ENCODE results near the gene KIF1B. TPM values are rescaled to one million over a fixed set of nuclear protein-coding genes. Genes with fewer than 3 reads are reported as not detected.

Gene KIF1B
- polyA plus RNA-seq, 1 of the 3 experiments (the other 2 are of a cell fraction): 6.8 TPM

- Histone ChIP-seq H3K9me2 (no peaks in the 10 kb centered on the region), H2AFZ (ENCODE audit: low read depth) (peak overlapping the region; percentile 89), H3K4me2 (peak overlapping the region; percentile 90), H3K79me2 (ENCODE audit: insufficient read depth) (peaks cover 41% of the 10 kb centered on the region), H3K27ac (ENCODE audit: low read depth in 2 of 2, low read length in 1 of 2) (peak overlapping the region; percentile 67 to 79), H3K9me3 (no peaks in the 10 kb centered on the region), H4K20me1 (ENCODE audit: insufficient read depth) (peaks cover 6% of the 10 kb centered on the region; the same call in 1 of the 2 replicates), H3F3A (replicated peaks; ENCODE audit: insufficient read depth) (peaks cover 13% of the 10 kb centered on the region), H3K36me3 (replicated peaks in 1 of 2; ENCODE audit: control insufficient read depth in 1 of 2, insufficient read depth in 2 of 2, low read length in 1 of 2) (peaks cover 4 to 26% of the 10 kb centered on the region in 2 experiments), H3K27me3 (ENCODE audit: insufficient read depth) (no peaks in the 10 kb centered on the region), H3K9ac (peak overlapping the region; percentile 66), H3K4me1 (ENCODE audit: control insufficient read depth in 1 of 2, insufficient read depth in 2 of 2, low read depth in 1 of 2, low read length in 1 of 2) (peaks cover 8 to 19% of the 10 kb centered on the region in 2 experiments; a peak in 3 of 4 replicates), H3K4me3 (ENCODE audit: low read depth in 2 of 2, low read length in 1 of 2) (peak overlapping the region; percentile 74 to 96)
- TF ChIP-seq NFIC (IDR thresholded peaks at IDR 0.05; ENCODE audit: borderline replicate concordance): no peak
- TF ChIP-seq CHD2 (IDR thresholded peaks at IDR 0.05; ENCODE audit: low read length, partially characterized antibody): no peak
- TF ChIP-seq MXI1 (IDR thresholded peaks at IDR 0.05; ENCODE audit: low read depth, low read length): no peak
- TF ChIP-seq TCF12 (IDR thresholded peaks at IDR 0.05): no peak
- DNase-seq: no peak
- WGBS (ENCODE audit: low lambda C conversion rate): 3% methylated on average over 4 of the region's 34 CpGs
- ChIA-PET POLR2A (interaction anchor here (1.0 to 1.5 kb wide), 4 partner anchors 11 to 188 kb away, joined by 3 to 9 read pairs (median 4); partner anchors contain the start of gene KIF1B), CTCF (interaction anchor here (0.6 to 4.2 kb wide), 4 partner anchors 11 to 1081 kb away, joined by 3 to 18 read pairs (median 10); partner anchors contain the start of genes CENPS and DISP3)
These were observed 187.9 kb downstream of the KIF1B start for GRCh38 chr1:10398278-10398733.

DNA sequence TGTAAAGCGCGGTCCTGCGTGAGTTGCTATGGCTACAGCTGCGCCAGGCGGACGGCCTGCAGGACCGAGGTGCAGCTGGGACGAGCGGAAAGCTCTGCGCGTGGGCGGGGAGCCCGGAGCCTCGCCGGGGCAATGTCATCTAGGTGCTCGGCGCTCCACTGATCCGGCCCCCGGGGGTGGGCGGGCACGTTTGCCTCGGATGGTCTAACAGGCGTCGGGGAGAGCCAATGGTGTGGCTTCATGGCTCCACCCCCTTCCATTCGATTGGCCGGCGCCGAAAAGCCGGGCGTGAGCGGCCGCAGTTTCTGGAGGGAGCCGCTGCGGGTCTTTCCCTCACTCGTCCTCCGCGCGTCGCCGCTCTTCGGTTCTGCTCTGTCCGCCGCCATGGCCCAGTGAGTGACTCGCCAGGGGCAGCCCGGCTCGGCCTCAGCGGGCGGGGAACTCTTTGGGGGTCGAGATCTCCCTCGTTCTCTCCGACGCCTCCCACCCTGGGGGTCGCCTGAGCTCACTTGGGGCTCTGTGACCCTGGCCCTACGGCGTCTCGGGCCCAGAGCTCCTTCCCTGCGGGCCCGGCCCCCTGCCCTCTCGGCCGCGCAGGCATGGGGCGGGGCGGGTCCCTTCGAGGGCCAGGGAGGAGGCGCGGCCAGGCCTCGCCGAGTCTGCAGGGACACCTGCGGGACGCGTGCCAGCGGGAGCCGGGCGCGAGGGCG, 188.5 kb downstream of the KIF1B start, which contains the start of gene PGD:
PGD (plus strand) TSS at position 331 of the 710 bp plus-strand sequence; CDS start at position 385, 54 bp downstream.
- Histone ChIP-seq H3K9me2 (no peaks in the 10 kb centered on the region), H3K27ac (ENCODE audit: low read depth in 2 of 2, low read length in 1 of 2) (peak within 1 kb of the TSS; percentile 85 to 88), H3K4me1 (ENCODE audit: control insufficient read depth in 1 of 2, insufficient read depth in 2 of 2, low read depth in 1 of 2, low read length in 1 of 2) (peaks cover 8 to 25% of the 10 kb centered on the region in 2 experiments; a peak in 3 of 4 replicates), H4K20me1 (ENCODE audit: insufficient read depth) (peaks cover 6% of the 10 kb centered on the region; the same call in 1 of the 2 replicates), H3K4me2 (peak within 1 kb of the TSS; percentile 90), H3F3A (replicated peaks; ENCODE audit: insufficient read depth) (peaks cover 13% of the 10 kb centered on the region), H3K79me2 (ENCODE audit: insufficient read depth) (peaks cover 41% of the 10 kb centered on the region), H3K9ac (peak within 1 kb of the TSS; percentile 91), H3K36me3 (replicated peaks in 1 of 2; ENCODE audit: control insufficient read depth in 1 of 2, insufficient read depth in 2 of 2, low read length in 1 of 2) (peaks cover 8 to 30% of the 10 kb centered on the region in 2 experiments), H3K27me3 (ENCODE audit: insufficient read depth) (no peaks in the 10 kb centered on the region), H3K4me3 (ENCODE audit: low read depth in 2 of 2, low read length in 1 of 2) (peak within 1 kb of the TSS; percentile 74 to 96), H2AFZ (ENCODE audit: low read depth) (peak within 1 kb of the TSS; percentile 89), H3K9me3 (no peaks in the 10 kb centered on the region)
- CTCF ChIA-PET: interaction anchor here (0.6 to 4.2 kb wide), 9 partner anchors 12 to 1080 kb away, joined by 3 to 18 read pairs (median 3); partner anchors contain the start of genes CENPS and DISP3
- WGBS (ENCODE audit: low lambda C conversion rate): 0% methylated on average over 6 of the region's 76 CpGs
- POLR2A ChIA-PET: interaction anchor here (0.6 to 1.5 kb wide), 8 partner anchors 11 to 894 kb away, joined by 3 to 9 read pairs (median 4); partner anchors contain the start of gene KIF1B
- DNase-seq: peak; percentile 100
- TF ChIP-seq SMC3 (IDR thresholded peaks at IDR 0.05; ENCODE audit: low read depth, low read length) (no peak), RAD21 (IDR thresholded peaks at IDR 0.05; ENCODE audit: low read length) (no peak), TEAD4 (IDR thresholded peaks at IDR 0.05; ENCODE audit: borderline replicate concordance, insufficient read depth) (no peak), FOSL2 (IDR thresholded peaks at IDR 0.05; ENCODE audit: borderline replicate concordance, low read depth) (no peak), JUND (IDR thresholded peaks at IDR 0.05) (no peak), EZH2phosphoT487 (IDR thresholded peaks at IDR 0.05; ENCODE audit: borderline replicate concordance, low read depth) (no peak), ELF1 (IDR thresholded peaks at IDR 0.05) (0 out of 2 replicates have a peak, but pooled peaks have one; percentile 48), FOXM1 (IDR thresholded peaks at IDR 0.05; ENCODE audit: low read depth) (no peak), NFIC (IDR thresholded peaks at IDR 0.05; ENCODE audit: borderline replicate concordance) (no peak; the same call in 1 of the 2 replicates), RCOR1 (IDR thresholded peaks at IDR 0.05; ENCODE audit: low read length) (no peak), FOXJ3 (CRISPR knock-in tag; IDR thresholded peaks at IDR 0.05) (no peak), TCF12 (IDR thresholded peaks at IDR 0.05) (peak; percentile 32; the same call in 1 of the 2 replicates), NRF1 (IDR thresholded peaks at IDR 0.05; ENCODE audit: low read depth, low read length) (peak; percentile 66), CHD2 (IDR thresholded peaks at IDR 0.05; ENCODE audit: low read length, partially characterized antibody) (peak; percentile 87), MEF2A (IDR thresholded peaks at IDR 0.05; ENCODE audit: borderline replicate concordance, low read depth) (no peak), POLR2AphosphoS5 (IDR thresholded peaks at IDR 0.05; ENCODE audit: low read depth, low read length) (peak; percentile 94)
- TF ChIP-seq, protein P1, sequence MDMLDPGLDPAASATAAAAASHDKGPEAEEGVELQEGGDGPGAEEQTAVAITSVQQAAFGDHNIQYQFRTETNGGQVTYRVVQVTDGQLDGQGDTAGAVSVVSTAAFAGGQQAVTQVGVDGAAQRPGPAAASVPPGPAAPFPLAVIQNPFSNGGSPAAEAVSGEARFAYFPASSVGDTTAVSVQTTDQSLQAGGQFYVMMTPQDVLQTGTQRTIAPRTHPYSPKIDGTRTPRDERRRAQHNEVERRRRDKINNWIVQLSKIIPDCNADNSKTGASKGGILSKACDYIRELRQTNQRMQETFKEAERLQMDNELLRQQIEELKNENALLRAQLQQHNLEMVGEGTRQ (IDR thresholded peaks at IDR 0.05; ENCODE audit: borderline replicate concordance, low read depth, low read length): no peak
- TF ChIP-seq, protein P2, sequence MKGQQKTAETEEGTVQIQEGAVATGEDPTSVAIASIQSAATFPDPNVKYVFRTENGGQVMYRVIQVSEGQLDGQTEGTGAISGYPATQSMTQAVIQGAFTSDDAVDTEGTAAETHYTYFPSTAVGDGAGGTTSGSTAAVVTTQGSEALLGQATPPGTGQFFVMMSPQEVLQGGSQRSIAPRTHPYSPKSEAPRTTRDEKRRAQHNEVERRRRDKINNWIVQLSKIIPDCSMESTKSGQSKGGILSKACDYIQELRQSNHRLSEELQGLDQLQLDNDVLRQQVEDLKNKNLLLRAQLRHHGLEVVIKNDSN (IDR thresholded peaks at IDR 0.05; ENCODE audit: borderline replicate concordance, low read depth): no peak
- TF ChIP-seq, protein P3, sequence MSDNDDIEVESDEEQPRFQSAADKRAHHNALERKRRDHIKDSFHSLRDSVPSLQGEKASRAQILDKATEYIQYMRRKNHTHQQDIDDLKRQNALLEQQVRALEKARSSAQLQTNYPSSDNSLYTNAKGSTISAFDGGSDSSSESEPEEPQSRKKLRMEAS (IDR thresholded peaks at IDR 0.05; ENCODE audit: low read depth): peak; percentile 94
- TF ChIP-seq, protein P4, sequence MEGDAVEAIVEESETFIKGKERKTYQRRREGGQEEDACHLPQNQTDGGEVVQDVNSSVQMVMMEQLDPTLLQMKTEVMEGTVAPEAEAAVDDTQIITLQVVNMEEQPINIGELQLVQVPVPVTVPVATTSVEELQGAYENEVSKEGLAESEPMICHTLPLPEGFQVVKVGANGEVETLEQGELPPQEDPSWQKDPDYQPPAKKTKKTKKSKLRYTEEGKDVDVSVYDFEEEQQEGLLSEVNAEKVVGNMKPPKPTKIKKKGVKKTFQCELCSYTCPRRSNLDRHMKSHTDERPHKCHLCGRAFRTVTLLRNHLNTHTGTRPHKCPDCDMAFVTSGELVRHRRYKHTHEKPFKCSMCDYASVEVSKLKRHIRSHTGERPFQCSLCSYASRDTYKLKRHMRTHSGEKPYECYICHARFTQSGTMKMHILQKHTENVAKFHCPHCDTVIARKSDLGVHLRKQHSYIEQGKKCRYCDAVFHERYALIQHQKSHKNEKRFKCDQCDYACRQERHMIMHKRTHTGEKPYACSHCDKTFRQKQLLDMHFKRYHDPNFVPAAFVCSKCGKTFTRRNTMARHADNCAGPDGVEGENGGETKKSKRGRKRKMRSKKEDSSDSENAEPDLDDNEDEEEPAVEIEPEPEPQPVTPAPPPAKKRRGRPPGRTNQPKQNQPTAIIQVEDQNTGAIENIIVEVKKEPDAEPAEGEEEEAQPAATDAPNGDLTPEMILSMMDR (IDR thresholded peaks at IDR 0.05): no peak; the same call in 1 of the 2 replicates

Measured in SK-N-SH (cell line).